GM23338 (cell line): ENCODE measurements around the gene NTM. TPM values are rescaled to one million over a fixed set of nuclear protein-coding genes. Genes with fewer than 3 reads are reported as not detected.

Source experiments
- ATAC-seq: fragments of 200-7000 bp; cut with Tn5 transposase; 3 replicates; pipeline ENCODE4 v1.9.1; 2020
- DNase-seq: peaks from one replicate; pipeline ENCODE4 v3.0.0-alpha.2; 2015; ENCODE audit warnings: low spot score
- H2AFZ ChIP-seq: fragments of 200-600 bp; sonication (generic); 2 replicates; pipeline ENCODE4 v1.8.0; 2016; ENCODE audit warnings: antibody characterized with exemption, mild to moderate bottlenecking, moderate library complexity
- H3F3A ChIP-seq: fragments of 200-600 bp; sonication (generic); replicated peaks from 2 replicates; pipeline ENCODE4 v1.8.0; 2017; ENCODE audit warnings: antibody characterized with exemption, mixed run types, low read depth
- H3K27ac ChIP-seq: fragments of 200-600 bp; sonication (generic); 2 replicates; pipeline ENCODE4 v1.6.1; 2016; ENCODE audit warnings: low read depth
- H3K27me3 ChIP-seq: fragments of 200-600 bp; sonication (generic); 2 replicates; pipeline ENCODE4 v1.8.0; 2016; ENCODE audit warnings: mild to moderate bottlenecking, mixed run types, moderate library complexity; ENCODE audit not compliant: insufficient read depth
- H3K36me3 ChIP-seq: fragments of 200-600 bp; sonication (generic); 2 replicates; pipeline ENCODE4 v1.8.0; 2016; ENCODE audit warnings: mild to moderate bottlenecking; ENCODE audit not compliant: insufficient read depth
- H3K4me1 ChIP-seq: fragments of 200-600 bp; sonication (generic); 2 replicates; pipeline ENCODE4 v1.8.0; 2016; ENCODE audit warnings: mild to moderate bottlenecking, moderate library complexity; ENCODE audit not compliant: insufficient read depth
- H3K4me2 ChIP-seq: fragments of 200-600 bp; sonication (generic); 2 replicates; pipeline ENCODE4 v1.7.1; 2017; ENCODE audit warnings: mixed run types
- H3K4me3 ChIP-seq: fragments of 200-600 bp; sonication (generic); 2 replicates; pipeline ENCODE4 v1.6.1; 2016; ENCODE audit warnings: mixed run types
- H3K79me2 ChIP-seq: fragments of 200-600 bp; sonication (generic); replicated peaks from 2 replicates; pipeline ENCODE4 v1.8.0; 2017; ENCODE audit warnings: mild to moderate bottlenecking; ENCODE audit not compliant: insufficient read depth
- H3K9me2 ChIP-seq: fragments of 200-600 bp; sonication (generic); 2 replicates; pipeline ENCODE4 v1.8.0; 2017; ENCODE audit not compliant: insufficient read depth
- H4K20me1 ChIP-seq: fragments of 200-600 bp; sonication (generic); replicated peaks from 2 replicates; pipeline ENCODE4 v1.8.0; 2017; ENCODE audit warnings: mild to moderate bottlenecking; ENCODE audit not compliant: insufficient read depth
- H3K27ac Mint-ChIP-seq: 2 replicates; pipeline ENCODE4 v1.8.0; 2020; ENCODE audit warnings: inconsistent platforms, mild to moderate bottlenecking, moderate library complexity, mixed read lengths
- H3K27me3 Mint-ChIP-seq: 3 replicates; pipeline ENCODE4 v1.8.0; 2022; ENCODE audit warnings: low read depth, mild to moderate bottlenecking, moderate library complexity, mixed read lengths, inconsistent platforms; ENCODE audit not compliant: insufficient read depth, poor library complexity
- H3K36me3 Mint-ChIP-seq: 3 replicates; pipeline ENCODE4 v1.8.0; 2021; ENCODE audit warnings: low read depth, mild to moderate bottlenecking, inconsistent platforms, moderate library complexity, mixed read lengths
- H3K4me1 Mint-ChIP-seq: 3 replicates; pipeline ENCODE4 v1.8.0; 2020; ENCODE audit warnings: mild to moderate bottlenecking, inconsistent platforms, mixed read lengths
- H3K4me3 Mint-ChIP-seq: 3 replicates; pipeline ENCODE4 v1.8.0; 2021; ENCODE audit warnings: moderate library complexity, mild to moderate bottlenecking, inconsistent platforms, mixed read lengths
- H3K9me3 Mint-ChIP-seq: 3 replicates; pipeline ENCODE4 v1.8.0; 2020; ENCODE audit warnings: moderate library complexity, mild to moderate bottlenecking, inconsistent platforms, mixed read lengths
- CREB1 ChIP-seq: fragments of 250-450 bp; sonication (Bioruptor Pico); IDR thresholded peaks from 2 replicates; pipeline ENCODE4 v1.5.0; 2020; ENCODE audit warnings: low read depth, mild to moderate bottlenecking, moderate library complexity
- EZH2 ChIP-seq: fragments of 200-600 bp; sonication (generic); IDR thresholded peaks from one replicate; pipeline ENCODE4 v1.8.0; 2017; ENCODE audit warnings: antibody characterized with exemption, mild to moderate bottlenecking, low read depth; ENCODE audit not compliant: unreplicated experiment
- EZH2phosphoT487 ChIP-seq: fragments of 200-600 bp; sonication (generic); IDR thresholded peaks from one replicate; pipeline ENCODE4 v1.8.1; 2018; ENCODE audit warnings: antibody characterized with exemption; ENCODE audit not compliant: unreplicated experiment
- NANOG ChIP-seq: IDR thresholded peaks from 2 replicates; pipeline ENCODE4 v1.6.1; 2016; ENCODE audit warnings: antibody characterized with exemption, borderline replicate concordance
- POLR2AphosphoS5 ChIP-seq: IDR thresholded peaks from 2 replicates; pipeline ENCODE4 v1.6.1; 2016; ENCODE audit warnings: antibody characterized with exemption, low read depth
- STAT1 ChIP-seq: IDR thresholded peaks from one replicate; pipeline ENCODE4 v1.6.1; 2016; ENCODE audit warnings: antibody characterized with exemption; ENCODE audit not compliant: unreplicated experiment
- ZNF114 ChIP-seq: fragments of 250-450 bp; sonication (Bioruptor Pico); IDR thresholded peaks from 2 replicates; pipeline ENCODE4 v1.5.0; 2020; ENCODE audit warnings: mild to moderate bottlenecking, moderate library complexity
- ZNF331 ChIP-seq: fragments of 250-450 bp; sonication (Bioruptor Pico); IDR thresholded peaks from 2 replicates; pipeline ENCODE4 v1.5.0; 2020; ENCODE audit warnings: low read depth, mild to moderate bottlenecking, moderate library complexity
- polyA plus RNA-seq: library from polyadenylated mRNA; unstranded; fragments of >200 nt; fragmentation: Nextera tagmentation; extraction: Ambion mirVana; gene quantifications from 2 replicates; pipeline ENCODE4 v1.2.1, GENCODE V29; 2016
- total RNA-seq: library from RNA; depleted of rRNA; stranded (reverse); fragments of >200 nt; shearing (Covaris generic); gene quantifications from 2 replicates; pipeline ENCODE4 v1.2.3, GENCODE V29; 2014
- TF ChIP-seq, protein P1 (sequence below), 2 experiments: fragments of 200-600 bp in 1 of 2; sonication (generic) in 1 of 2; conservative IDR thresholded peaks; 2 replicates each; pipeline versions ENCODE4 v1.5.1 to v1.6.1; 2016 to 2017; ENCODE audit warnings: antibody characterized with exemption in 2 of 2, low read depth in 2 of 2, mild to moderate bottlenecking in 2 of 2, moderate library complexity in 1 of 2
- TF ChIP-seq, protein P2 (sequence below): IDR thresholded peaks from one replicate; pipeline ENCODE4 v1.6.1; 2018; ENCODE audit warnings: antibody characterized with exemption; ENCODE audit not compliant: unreplicated experiment
- TF ChIP-seq, protein P3 (sequence below): fragments of 250-450 bp; sonication (Bioruptor Pico); IDR thresholded peaks from 2 replicates; pipeline ENCODE4 v1.5.0; 2020; ENCODE audit warnings: mild to moderate bottlenecking, moderate library complexity
- TF ChIP-seq, protein P4 (sequence below): IDR thresholded peaks from 2 replicates; pipeline ENCODE4 v1.6.1; 2016; ENCODE audit warnings: antibody characterized with exemption

The NTM gene
- total and polyA plus RNA-seq, 2 experiments from 2014 or later, result 10.6 to 14.6 TPM

DNA sequence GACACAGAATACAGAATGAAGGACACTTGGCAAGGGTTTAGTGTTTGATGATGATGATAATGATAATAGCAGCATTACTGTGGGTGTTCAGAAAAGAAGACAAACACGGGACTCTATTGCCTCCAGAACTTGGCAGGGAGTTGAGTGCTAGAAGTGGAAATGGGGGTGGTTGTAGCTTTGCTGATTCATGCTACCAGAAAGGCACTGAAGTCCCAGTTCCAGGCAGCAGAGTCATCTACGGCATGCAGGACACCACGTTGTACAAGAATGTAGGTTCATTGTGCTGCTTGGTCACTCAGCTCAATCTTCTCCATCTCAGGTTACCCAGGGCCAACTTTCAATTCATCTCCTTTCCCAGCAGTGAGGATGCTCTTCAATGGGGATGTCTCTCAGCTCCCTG, 115.7 kb downstream of the NTM start (continued):
- no peak for TF ChIP-seq NANOG
- no peak for TF ChIP-seq ZNF331 (CRISPR knock-in tag)
- TF ChIP-seq, protein P1, sequence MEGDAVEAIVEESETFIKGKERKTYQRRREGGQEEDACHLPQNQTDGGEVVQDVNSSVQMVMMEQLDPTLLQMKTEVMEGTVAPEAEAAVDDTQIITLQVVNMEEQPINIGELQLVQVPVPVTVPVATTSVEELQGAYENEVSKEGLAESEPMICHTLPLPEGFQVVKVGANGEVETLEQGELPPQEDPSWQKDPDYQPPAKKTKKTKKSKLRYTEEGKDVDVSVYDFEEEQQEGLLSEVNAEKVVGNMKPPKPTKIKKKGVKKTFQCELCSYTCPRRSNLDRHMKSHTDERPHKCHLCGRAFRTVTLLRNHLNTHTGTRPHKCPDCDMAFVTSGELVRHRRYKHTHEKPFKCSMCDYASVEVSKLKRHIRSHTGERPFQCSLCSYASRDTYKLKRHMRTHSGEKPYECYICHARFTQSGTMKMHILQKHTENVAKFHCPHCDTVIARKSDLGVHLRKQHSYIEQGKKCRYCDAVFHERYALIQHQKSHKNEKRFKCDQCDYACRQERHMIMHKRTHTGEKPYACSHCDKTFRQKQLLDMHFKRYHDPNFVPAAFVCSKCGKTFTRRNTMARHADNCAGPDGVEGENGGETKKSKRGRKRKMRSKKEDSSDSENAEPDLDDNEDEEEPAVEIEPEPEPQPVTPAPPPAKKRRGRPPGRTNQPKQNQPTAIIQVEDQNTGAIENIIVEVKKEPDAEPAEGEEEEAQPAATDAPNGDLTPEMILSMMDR (conservative IDR thresholded peaks at IDR 0.05; ENCODE audit: low read depth in 2 of 2), result no peak
- TF ChIP-seq EZH2phosphoT487, result no peak
- no peak for TF ChIP-seq POLR2AphosphoS5

DNA sequence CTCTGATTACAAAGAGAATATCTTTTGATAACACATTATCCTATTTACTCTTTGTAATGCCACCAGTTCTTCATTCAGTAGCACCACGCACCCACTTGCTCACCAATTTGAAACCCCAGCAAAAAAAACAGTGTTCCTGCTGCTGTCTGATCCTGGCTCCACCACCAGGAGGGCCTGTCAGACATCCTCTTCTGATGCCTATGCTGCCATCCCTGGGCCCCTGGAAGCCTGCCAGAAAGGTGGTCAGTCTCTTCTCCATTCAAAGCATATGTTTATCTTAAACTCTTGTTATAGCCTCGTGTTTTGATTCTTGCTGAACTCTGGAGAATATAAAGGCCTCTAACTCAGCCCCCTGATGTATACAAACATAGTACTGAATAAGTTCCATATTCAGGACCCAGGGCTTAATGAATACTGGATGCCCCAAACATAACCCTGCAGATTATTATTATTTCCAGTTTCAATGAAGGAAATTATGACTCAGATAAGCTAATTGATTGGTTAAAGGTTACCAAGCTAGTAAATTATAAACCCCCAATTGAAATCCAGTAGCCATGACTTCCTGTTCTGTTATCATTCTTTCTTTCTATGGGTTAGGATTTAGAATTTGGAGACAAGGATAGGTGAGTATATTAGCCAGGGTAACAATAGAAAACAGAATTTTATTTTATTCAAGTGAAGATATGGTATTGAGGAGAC, 116.7 kb downstream of the NTM start:
- no peaks in the 10 kb centered on the region for H3K27me3 Mint-ChIP-seq
- no peak for ATAC-seq
- DNase-seq, result no peak
- H3K9me2 ChIP-seq, result peaks cover 5% of the 10 kb centered on the region
- H3K36me3 ChIP-seq, result no peaks in the 10 kb centered on the region
- peaks cover 18% of the 10 kb centered on the region for H3K4me1 Mint-ChIP-seq
- no peaks in the 10 kb centered on the region for H3K9me3 Mint-ChIP-seq
- peaks cover 6% of the 10 kb centered on the region for H3K4me1 ChIP-seq
- no peak overlapping the region for H3K27ac ChIP-seq
- no peaks in the 10 kb centered on the region for H3K36me3 Mint-ChIP-seq
- no peak overlapping the region for H3K4me3 Mint-ChIP-seq
- no peak overlapping the region for H3K4me3 ChIP-seq
- no peaks in the 10 kb centered on the region for H3K27me3 ChIP-seq
- H3K27ac Mint-ChIP-seq, result no peak overlapping the region
- H2AFZ ChIP-seq, result no peak overlapping the region
- 0 out of 2 replicates have a peak, but pooled peaks cover 5% of the 10 kb centered on the region for H4K20me1 ChIP-seq
- H3K4me2 ChIP-seq, result no peak overlapping the region
- no peaks in the 10 kb centered on the region for H3K79me2 ChIP-seq
- no peaks in the 10 kb centered on the region for H3F3A ChIP-seq
- TF ChIP-seq, protein P2, sequence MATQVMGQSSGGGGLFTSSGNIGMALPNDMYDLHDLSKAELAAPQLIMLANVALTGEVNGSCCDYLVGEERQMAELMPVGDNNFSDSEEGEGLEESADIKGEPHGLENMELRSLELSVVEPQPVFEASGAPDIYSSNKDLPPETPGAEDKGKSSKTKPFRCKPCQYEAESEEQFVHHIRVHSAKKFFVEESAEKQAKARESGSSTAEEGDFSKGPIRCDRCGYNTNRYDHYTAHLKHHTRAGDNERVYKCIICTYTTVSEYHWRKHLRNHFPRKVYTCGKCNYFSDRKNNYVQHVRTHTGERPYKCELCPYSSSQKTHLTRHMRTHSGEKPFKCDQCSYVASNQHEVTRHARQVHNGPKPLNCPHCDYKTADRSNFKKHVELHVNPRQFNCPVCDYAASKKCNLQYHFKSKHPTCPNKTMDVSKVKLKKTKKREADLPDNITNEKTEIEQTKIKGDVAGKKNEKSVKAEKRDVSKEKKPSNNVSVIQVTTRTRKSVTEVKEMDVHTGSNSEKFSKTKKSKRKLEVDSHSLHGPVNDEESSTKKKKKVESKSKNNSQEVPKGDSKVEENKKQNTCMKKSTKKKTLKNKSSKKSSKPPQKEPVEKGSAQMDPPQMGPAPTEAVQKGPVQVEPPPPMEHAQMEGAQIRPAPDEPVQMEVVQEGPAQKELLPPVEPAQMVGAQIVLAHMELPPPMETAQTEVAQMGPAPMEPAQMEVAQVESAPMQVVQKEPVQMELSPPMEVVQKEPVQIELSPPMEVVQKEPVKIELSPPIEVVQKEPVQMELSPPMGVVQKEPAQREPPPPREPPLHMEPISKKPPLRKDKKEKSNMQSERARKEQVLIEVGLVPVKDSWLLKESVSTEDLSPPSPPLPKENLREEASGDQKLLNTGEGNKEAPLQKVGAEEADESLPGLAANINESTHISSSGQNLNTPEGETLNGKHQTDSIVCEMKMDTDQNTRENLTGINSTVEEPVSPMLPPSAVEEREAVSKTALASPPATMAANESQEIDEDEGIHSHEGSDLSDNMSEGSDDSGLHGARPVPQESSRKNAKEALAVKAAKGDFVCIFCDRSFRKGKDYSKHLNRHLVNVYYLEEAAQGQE, result no peak
- TF ChIP-seq EZH2 (no peak), POLR2AphosphoS5 (no peak), STAT1 (no peak), NANOG (no peak), EZH2phosphoT487 (no peak), CREB1 (no peak), ZNF114 (no peak), ZNF331 (CRISPR knock-in tag) (no peak)
- TF ChIP-seq, protein P3, sequence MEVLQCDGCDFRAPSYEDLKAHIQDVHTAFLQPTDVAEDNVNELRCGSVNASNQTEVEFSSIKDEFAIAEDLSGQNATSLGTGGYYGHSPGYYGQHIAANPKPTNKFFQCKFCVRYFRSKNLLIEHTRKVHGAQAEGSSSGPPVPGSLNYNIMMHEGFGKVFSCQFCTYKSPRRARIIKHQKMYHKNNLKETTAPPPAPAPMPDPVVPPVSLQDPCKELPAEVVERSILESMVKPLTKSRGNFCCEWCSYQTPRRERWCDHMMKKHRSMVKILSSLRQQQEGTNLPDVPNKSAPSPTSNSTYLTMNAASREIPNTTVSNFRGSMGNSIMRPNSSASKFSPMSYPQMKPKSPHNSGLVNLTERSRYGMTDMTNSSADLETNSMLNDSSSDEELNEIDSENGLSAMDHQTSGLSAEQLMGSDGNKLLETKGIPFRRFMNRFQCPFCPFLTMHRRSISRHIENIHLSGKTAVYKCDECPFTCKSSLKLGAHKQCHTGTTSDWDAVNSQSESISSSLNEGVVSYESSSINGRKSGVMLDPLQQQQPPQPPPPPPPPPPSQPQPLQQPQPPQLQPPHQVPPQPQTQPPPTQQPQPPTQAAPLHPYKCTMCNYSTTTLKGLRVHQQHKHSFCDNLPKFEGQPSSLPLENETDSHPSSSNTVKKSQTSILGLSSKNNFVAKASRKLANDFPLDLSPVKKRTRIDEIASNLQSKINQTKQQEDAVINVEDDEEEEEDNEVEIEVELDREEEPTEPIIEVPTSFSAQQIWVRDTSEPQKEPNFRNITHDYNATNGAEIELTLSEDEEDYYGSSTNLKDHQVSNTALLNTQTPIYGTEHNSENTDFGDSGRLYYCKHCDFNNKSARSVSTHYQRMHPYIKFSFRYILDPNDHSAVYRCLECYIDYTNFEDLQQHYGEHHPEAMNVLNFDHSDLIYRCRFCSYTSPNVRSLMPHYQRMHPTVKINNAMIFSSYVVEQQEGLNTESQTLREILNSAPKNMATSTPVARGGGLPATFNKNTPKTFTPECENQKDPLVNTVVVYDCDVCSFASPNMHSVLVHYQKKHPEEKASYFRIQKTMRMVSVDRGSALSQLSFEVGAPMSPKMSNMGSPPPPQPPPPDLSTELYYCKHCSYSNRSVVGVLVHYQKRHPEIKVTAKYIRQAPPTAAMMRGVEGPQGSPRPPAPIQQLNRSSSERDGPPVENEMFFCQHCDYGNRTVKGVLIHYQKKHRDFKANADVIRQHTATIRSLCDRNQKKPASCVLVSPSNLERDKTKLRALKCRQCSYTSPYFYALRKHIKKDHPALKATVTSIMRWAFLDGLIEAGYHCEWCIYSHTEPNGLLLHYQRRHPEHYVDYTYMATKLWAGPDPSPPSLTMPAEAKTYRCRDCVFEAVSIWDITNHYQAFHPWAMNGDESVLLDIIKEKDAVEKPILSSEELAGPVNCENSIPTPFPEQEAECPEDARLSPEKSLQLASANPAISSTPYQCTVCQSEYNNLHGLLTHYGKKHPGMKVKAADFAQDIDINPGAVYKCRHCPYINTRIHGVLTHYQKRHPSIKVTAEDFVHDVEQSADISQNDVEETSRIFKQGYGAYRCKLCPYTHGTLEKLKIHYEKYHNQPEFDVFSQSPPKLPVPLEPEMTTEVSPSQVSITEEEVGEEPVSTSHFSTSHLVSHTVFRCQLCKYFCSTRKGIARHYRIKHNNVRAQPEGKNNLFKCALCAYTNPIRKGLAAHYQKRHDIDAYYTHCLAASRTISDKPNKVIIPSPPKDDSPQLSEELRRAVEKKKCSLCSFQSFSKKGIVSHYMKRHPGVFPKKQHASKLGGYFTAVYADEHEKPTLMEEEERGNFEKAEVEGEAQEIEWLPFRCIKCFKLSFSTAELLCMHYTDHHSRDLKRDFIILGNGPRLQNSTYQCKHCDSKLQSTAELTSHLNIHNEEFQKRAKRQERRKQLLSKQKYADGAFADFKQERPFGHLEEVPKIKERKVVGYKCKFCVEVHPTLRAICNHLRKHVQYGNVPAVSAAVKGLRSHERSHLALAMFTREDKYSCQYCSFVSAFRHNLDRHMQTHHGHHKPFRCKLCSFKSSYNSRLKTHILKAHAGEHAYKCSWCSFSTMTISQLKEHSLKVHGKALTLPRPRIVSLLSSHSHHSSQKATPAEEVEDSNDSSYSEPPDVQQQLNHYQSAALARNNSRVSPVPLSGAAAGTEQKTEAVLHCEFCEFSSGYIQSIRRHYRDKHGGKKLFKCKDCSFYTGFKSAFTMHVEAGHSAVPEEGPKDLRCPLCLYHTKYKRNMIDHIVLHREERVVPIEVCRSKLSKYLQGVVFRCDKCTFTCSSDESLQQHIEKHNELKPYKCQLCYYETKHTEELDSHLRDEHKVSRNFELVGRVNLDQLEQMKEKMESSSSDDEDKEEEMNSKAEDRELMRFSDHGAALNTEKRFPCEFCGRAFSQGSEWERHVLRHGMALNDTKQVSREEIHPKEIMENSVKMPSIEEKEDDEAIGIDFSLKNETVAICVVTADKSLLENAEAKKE (CRISPR knock-in tag), result no peak
- TF ChIP-seq, protein P4, sequence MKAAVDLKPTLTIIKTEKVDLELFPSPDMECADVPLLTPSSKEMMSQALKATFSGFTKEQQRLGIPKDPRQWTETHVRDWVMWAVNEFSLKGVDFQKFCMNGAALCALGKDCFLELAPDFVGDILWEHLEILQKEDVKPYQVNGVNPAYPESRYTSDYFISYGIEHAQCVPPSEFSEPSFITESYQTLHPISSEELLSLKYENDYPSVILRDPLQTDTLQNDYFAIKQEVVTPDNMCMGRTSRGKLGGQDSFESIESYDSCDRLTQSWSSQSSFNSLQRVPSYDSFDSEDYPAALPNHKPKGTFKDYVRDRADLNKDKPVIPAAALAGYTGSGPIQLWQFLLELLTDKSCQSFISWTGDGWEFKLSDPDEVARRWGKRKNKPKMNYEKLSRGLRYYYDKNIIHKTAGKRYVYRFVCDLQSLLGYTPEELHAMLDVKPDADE, result no peak
